ENCODE measurements around the gene PARL. TPM values are rescaled to one million over a fixed set of nuclear protein-coding genes. Genes with fewer than 3 reads are reported as not detected.

PARL gene
- total RNA-seq, 1 donor from 2014 or later = 70.5 TPM

- Mint-ChIP-seq H3K36me3 (peaks cover 48% of the 10 kb centered on the region), H3K9me3 (no peaks in the 10 kb centered on the region), H3K4me3 (no peak overlapping the region), H3K4me1 (no peaks in the 10 kb centered on the region), H3K27me3 (ENCODE audit: insufficient read depth, low read depth) (no peaks in the 10 kb centered on the region), H3K27ac (no peak overlapping the region)
- Histone ChIP-seq H3K9ac (no peak overlapping the region), H3K27ac (no peak overlapping the region), H3K4me2 (no peak overlapping the region), H3K9me3 (ENCODE audit: low read depth) (no peaks in the 10 kb centered on the region), H4K20me1 (ENCODE audit: low read depth) (no peaks in the 10 kb centered on the region), H3K27me3 (no peaks in the 10 kb centered on the region), H3K4me3 (no peak overlapping the region), H2AFZ (replicated peaks) (no peak overlapping the region), H3K36me3 (no peaks in the 10 kb centered on the region), H3K4me1 (no peaks in the 10 kb centered on the region), H3F3A (ENCODE audit: low read depth) (no peaks in the 10 kb centered on the region), H3K79me2 (ENCODE audit: low read depth) (no peaks in the 10 kb centered on the region)
- TF ChIP-seq CTCF (IDR thresholded peaks at IDR 0.05) = no peak
- no peak for TF ChIP-seq EZH2 (IDR thresholded peaks at IDR 0.05)
- no peak for TF ChIP-seq EZH2phosphoT487 (IDR thresholded peaks at IDR 0.05)
- DNase-seq (ENCODE audit: low spot score) = no peak
These were observed 81.7 kb downstream of the PARL start for GRCh38 chr3:183802989-183803388.

GRCh38 chr3:183801601-183802000 is 83.1 kb downstream of the PARL start:
- Mint-ChIP-seq H3K27ac (no peak overlapping the region), H3K27me3 (ENCODE audit: insufficient read depth, low read depth) (no peaks in the 10 kb centered on the region), H3K4me1 (no peaks in the 10 kb centered on the region), H3K9me3 (no peaks in the 10 kb centered on the region), H3K36me3 (peaks cover 41% of the 10 kb centered on the region), H3K4me3 (no peak overlapping the region)
- H3K4me1 ChIP-seq = no peaks in the 10 kb centered on the region
- DNase-seq (ENCODE audit: low spot score) = no peak
- H3F3A ChIP-seq (ENCODE audit: low read depth) = no peaks in the 10 kb centered on the region
- no peak overlapping the region for H3K27ac ChIP-seq
- no peak overlapping the region for H3K4me3 ChIP-seq
- no peaks in the 10 kb centered on the region for H3K27me3 ChIP-seq
- no peak overlapping the region for H3K9ac ChIP-seq
- no peaks in the 10 kb centered on the region for H3K79me2 ChIP-seq (ENCODE audit: low read depth)
- no peak overlapping the region for H3K4me2 ChIP-seq
- H3K36me3 ChIP-seq = no peaks in the 10 kb centered on the region
- H4K20me1 ChIP-seq (ENCODE audit: low read depth) = no peaks in the 10 kb centered on the region
- TF ChIP-seq EZH2phosphoT487 (IDR thresholded peaks at IDR 0.05) (no peak), EZH2 (IDR thresholded peaks at IDR 0.05) (no peak), CTCF (IDR thresholded peaks at IDR 0.05) (no peak)
- no peaks in the 10 kb centered on the region for H3K9me3 ChIP-seq (ENCODE audit: low read depth)
- no peak overlapping the region for H2AFZ ChIP-seq (replicated peaks)

GRCh38 chr3:183800243-183800863 is 84.3 kb downstream of the PARL start:
- no peaks in the 10 kb centered on the region for H3F3A ChIP-seq (ENCODE audit: low read depth)
- Mint-ChIP-seq H3K36me3 (peaks cover 39% of the 10 kb centered on the region), H3K9me3 (no peaks in the 10 kb centered on the region), H3K4me1 (no peaks in the 10 kb centered on the region), H3K27me3 (ENCODE audit: insufficient read depth, low read depth) (no peaks in the 10 kb centered on the region), H3K4me3 (no peak overlapping the region), H3K27ac (no peak overlapping the region)
- TF ChIP-seq CTCF (IDR thresholded peaks at IDR 0.05) (no peak), EZH2 (IDR thresholded peaks at IDR 0.05) (no peak), EZH2phosphoT487 (IDR thresholded peaks at IDR 0.05) (no peak)
- DNase-seq (ENCODE audit: low spot score) = no peak
- no peak overlapping the region for H3K4me2 ChIP-seq
- H3K27ac ChIP-seq = no peak overlapping the region
- H4K20me1 ChIP-seq (ENCODE audit: low read depth) = no peaks in the 10 kb centered on the region
- H3K9ac ChIP-seq = no peak overlapping the region
- H3K27me3 ChIP-seq = no peaks in the 10 kb centered on the region
- no peak overlapping the region for H2AFZ ChIP-seq (replicated peaks)
- H3K4me1 ChIP-seq = no peaks in the 10 kb centered on the region
- H3K79me2 ChIP-seq (ENCODE audit: low read depth) = no peaks in the 10 kb centered on the region
- no peaks in the 10 kb centered on the region for H3K9me3 ChIP-seq (ENCODE audit: low read depth)
- no peaks in the 10 kb centered on the region for H3K36me3 ChIP-seq
- H3K4me3 ChIP-seq = no peak overlapping the region

All from neural progenitor cell (in vitro differentiated cells).